Myocyte (in vitro differentiated cells): Measurements from ENCODE around the gene PIK3R3. TPM values are rescaled to one million over a fixed set of nuclear protein-coding genes. Genes with fewer than 3 reads are reported as not detected.
A peak's percentile ranks its signal among the peaks of the same experiment; 100 is the strongest.
"Not testable (repeated sequence)": the region's sequence is repeated elsewhere in the genome, so short reads cannot be mapped to it uniquely, and the experiment has no call there.

ENCODE experiments used
- DNase-seq: peaks from one replicate; pipeline ENCODE4 v3.0.0-alpha.2; 2012; ENCODE audit warnings: low read depth
- total RNA-seq: library from RNA; depleted of rRNA; stranded (reverse); fragments of >200 nt; gene quantifications from 2 replicates; pipeline ENCODE4 v1.2.3, GENCODE V29; 2014

Gene PIK3R3
- total RNA-seq, 1 donor from 2014 or later = 27.7 TPM

GRCh38 chr1:46113948-46114347, 18.5 kb downstream of the PIK3R3 start:
- DNase-seq = no peak

DNA sequence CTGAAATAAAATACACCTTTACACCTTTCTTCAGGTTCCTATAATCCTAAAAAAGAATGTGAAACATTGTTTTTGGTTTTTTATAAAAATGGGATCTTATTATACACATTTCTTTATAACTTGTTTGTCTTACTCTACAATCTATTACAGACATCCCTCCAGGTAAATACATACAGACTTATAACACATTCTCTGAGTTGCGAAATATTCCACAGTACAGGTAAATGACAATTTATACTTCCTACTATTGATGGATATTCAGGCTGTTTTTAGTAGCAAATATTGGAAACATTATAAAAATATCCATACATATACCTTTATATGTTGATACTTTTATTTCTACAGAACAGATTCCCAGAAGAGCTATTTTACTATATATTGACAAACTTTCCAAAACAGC, 20.3 kb downstream of the PIK3R3 start:
- no peak for DNase-seq

DNA sequence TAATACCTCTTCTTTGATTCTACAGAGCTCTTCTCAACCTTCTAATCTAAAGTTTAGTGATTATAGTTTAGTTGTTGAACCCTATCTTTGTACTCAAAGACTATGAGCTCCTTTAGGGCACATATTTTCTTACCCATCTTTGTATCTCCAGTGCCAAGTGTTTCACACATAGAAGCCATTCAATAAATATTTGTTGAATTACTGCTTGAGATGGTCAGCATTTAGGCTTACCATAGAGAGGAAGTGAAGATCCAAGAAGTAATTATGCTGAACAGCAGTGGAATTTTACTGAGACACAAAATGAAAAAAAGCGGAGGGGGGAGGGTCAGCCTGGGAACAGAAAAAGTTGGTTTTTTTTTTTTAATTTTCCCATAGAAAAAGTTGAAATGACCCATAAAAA, 21.9 kb downstream of the PIK3R3 start:
- DNase-seq = no peak

DNA sequence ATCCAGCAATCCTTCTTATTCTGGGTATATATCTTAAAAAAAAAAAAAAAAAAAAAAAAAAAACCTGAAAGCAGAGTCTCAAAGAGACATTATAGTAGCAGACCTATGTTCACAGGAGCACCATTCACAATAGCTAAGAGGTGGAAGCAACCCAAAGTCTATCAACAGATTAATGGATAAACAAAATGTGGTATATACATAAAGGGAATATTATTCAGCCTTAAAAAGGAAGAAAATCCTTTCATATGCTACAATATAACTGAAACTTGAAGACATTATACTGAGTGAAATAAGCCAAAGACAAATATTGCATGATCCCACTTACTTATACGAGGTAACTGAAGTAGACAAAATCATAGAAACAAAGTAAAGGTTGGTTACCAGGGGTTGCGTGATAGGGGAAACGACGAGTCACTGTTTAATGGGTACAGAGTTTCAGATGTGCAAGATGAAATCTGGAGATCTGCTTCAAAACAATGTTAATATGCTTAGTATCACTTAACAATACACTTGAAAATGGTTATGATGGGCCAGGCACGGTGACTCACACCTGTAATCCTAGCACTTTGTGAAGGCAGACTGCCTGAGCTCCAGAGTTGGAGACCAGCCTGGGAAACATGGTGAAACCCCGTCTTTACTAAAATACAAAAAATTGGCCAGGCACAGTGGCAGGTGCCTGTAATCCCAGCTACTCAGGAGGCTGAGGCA, 29.5 kb downstream of the PIK3R3 start:
- no peak for DNase-seq

DNA sequence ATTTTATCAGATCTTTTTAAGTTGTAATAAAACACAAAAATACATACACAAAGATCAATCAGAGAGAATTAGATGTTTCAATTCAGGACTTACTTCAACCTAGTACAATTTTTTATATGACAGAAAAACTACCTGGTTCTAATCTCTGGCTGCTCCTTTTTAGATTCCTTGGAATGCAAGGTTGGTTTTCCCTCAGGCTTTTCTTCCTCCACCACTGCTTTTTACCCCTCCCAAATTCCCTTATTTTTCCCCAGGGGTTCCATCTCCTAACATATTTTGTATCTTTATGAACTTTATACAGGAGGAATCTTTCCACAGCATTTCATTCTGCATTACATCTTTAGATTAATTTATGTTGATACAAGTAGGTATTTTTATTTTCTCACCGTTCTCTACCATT, 33.2 kb downstream of the PIK3R3 start:
- no peak for DNase-seq

DNA sequence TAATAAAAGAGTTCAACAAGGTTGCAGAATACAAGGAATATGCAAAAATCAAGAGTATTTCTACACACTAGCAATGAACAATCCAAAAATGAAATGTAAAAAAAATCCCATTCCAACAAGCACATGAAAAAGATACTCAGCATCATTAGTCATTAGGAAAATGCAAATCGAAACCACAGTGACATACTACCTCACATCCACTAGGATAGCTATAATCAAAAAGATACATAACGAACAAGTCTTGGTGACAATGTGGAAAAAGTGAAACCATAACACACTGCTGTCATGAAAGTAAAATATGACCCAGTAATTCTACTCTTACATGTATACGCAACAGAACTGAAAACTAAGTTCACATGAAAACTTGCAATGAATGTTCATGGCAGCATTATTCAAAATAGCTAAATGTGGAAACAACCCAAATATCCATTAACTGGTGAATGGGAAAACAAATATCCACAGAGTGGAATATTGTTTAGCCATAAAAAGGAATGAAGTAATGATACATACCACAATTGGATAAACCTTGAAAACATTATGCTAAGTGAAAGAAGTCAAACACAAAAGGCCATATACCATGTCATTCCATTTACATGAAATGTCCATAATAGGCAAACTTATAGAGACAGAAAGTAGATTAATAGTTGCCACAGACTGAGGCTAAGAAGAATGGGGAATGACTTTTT, 34.3 kb downstream of the PIK3R3 start:
- DNase-seq = no peak

GRCh38 chr1:46097149-46097472, 35.3 kb downstream of the PIK3R3 start:
- no peak for DNase-seq

DNA sequence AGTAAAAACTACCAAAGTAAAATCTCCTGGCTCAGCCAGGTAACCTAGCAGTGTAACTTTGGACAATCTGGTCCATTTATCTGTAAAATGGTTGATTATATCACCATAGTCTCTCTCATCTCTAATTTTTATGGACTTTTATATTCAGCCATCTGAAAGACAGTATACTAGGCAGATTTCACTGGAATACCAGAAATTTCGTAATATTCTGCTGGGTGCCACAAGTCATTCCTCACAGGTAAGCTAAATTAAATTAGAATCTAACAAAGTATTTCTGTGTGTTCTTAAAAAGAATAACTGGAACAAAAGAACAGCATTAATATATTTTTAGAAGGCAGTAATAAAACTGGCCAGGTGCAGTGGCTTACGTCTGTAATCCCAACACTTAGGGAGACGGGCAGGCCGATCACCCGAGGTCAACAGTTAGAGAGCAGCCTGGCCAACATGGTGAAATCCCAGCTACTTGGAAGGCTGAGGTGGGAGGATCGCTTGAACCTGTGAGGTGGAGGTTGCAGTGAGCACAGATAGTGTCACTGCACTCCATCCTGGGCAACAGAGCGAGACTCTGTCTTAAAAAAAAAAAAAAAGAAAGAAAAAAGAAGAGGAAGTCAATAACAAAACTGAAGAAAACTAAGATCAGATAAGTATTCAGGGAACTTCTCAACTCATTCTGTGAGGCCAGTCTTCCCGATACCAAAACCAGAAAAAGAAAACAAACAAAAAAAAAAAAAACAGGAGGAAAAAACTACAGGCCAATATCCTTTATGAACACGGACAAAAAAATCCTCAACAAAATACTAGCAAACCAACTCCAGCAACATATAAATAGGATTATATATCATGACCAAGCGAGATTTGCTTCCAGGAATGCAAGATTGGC, 35.9 kb downstream of the PIK3R3 start:
- DNase-seq = peak; percentile 25

GRCh38 chr1:46095110-46095509, 37.3 kb downstream of the PIK3R3 start:
- not testable (repeated sequence) for DNase-seq

DNA sequence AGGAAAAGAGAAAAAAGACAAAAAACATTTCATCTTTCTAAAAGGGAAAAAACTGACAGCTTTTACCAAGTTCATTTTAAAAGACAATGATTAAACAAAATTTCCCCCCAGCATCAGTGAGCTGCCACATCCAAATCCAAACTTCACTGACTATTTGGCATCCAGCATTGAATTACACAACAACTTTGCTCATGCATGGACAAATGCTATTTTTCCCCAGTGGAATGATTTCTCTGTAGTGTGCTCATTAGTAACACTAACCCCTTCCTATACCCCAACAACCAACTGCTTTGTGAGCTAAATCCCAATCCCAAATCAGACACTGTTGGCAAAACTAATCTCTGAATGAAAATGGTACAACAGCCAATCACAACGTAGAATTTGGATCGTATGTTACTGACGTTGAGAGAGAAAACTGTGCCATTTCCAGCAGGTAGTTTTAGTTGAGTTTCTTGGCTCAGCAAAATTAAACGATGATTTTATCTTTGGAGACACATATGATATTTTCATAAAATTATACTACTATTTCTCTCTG, 37.9 kb downstream of the PIK3R3 start:
- no peak for DNase-seq

DNA sequence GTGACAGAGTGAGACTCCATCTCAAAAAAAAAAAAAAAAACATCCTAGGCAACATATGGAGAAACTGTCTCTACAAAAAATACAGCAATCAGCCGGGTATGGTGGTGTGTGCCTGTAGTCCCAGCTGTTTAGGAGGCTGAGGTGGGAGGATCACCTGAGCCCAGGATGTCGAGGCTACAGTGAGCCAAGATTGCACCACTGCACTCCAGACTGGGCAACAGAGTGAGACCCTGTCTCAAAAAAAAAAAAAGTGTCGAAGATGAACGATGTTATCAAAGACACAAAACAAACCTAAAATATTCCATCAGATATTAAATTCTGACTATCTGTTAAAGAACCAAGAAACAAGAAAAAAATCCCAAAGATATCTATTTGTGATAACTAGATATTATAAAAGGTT, 38.6 kb downstream of the PIK3R3 start:
- not testable (repeated sequence) for DNase-seq

DNA sequence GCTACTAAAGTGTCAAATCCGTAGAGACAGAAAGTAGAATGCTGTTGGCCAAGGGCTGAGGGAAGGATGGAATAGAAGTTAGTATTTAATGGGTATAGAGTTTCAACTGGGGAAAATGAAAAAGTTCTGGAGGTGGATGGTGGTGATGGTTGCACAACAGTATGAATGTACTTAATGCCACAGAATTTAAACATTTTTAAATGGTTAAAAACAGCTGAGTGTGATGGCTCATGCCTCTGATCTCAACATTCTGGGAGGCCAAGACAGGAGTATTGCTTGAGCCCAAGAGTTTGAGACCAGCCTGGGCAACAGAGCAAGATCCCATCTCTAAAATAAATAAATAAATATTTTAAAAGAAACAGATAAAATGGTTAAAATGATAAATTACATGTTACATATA, 44.5 kb downstream of the PIK3R3 start:
- DNase-seq = no peak

DNA sequence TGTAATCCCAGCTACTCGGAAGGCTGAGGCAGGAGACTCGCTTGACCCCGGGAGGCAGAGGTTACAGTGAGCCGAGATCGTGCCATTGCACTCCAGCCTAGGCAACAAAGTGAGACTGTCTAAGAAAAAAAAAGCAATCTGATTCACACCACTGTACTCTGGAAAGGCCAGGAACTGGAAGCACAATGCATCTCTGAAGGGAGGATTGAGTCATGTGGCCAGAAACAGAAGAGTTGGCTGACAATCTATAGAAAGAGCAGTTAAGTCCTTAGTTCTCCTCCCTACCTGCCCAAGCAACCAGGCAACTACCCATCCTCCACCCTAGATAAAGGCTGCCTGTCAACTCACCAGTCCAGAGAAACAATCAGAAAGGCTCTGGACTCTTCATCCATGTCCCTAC, 45.9 kb downstream of the PIK3R3 start:
- DNase-seq = no peak

GRCh38 chr1:46084553-46085451, 47.6 kb downstream of the PIK3R3 start:
- peak; percentile 61 for DNase-seq

- no peak for DNase-seq
These were observed 48.9 kb downstream of the PIK3R3 start for GRCh38 chr1:46083579-46083978.

DNA sequence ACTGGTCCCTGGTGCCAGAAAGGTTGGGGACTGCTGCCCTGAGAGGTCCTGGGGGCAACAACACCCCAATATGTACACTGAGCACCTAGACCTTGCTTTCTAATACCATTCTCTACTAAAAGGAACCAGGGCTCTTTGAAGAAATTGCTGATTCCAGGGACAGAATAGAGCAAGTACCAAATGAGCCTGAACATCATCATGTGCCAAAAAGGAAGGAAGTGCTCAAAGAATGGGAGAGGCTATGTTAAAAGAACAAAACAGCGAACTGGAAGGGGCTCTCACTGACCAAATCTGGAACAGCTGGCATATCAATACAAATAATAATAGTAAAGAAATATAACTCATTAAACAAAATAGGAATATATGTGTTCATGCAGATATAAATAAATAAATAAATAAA, 50.8 kb downstream of the PIK3R3 start:
- no peak for DNase-seq

DNA sequence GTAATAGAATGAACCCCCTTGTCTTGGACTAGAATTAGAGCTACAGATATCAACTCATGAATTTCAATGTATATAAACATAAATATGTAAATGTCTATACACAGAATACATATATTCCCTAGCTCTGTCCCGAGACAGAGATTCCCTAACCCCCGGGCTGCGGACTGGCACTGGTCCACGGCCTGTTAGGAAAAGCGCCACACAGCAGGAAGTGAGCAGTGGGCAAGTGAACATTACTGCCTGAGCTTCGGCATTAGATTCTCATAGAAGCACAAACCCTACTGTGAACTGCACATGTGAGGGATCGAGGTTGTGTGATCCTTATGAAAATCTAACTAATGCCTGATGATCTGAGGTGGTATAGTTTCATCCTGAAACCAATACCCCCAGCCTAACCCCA, 51.2 kb downstream of the PIK3R3 start:
- no peak for DNase-seq

DNA sequence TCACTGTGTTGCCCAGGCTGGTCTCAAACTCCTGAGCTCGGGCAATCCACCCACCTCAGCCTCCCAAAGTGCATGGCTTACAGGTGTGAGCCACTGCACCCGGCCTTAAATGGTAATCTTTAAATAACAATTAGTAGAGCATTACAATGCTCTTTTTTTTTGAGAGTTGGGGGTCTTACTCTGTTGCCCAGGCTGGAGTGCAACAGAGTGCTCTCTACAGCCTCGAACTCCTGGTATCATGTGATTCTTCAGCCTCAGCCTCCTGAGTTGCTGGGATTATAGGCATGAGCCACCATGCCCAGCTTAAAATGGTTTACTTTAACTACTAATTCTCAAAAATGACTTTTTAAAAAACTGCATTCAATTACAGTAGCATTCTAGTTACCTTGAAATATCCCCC, 52.2 kb downstream of the PIK3R3 start:
- DNase-seq = no peak

GRCh38 chr1:46077644-46078043, 54.8 kb downstream of the PIK3R3 start:
- no peak for DNase-seq

DNA sequence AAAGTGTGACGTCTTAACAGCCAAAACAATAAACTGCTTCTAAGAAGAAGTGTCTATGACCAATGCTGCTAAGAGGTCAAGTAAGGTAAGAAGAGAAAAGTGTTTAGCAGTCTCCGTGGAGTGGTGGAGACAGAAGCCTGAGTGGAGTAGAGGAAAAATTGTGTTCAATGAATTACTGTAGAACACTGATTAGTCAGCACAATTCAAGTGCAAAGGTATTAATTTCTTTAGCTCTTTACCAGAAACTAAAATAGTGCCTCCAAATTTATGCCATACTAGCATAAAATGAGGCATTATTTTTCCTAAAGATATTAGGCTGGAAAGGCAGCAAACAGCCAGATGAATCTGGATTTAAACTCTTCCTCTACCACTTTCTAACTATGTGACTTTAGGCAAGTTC, 56.1 kb downstream of the PIK3R3 start:
- DNase-seq = no peak

GRCh38 chr1:46072975-46073374, 59.5 kb downstream of the PIK3R3 start:
- no peak for DNase-seq
